Right lung (tissue), 5 donors: ENCODE data around the gene ATP6V1G2. TPM values are rescaled to one million over a fixed set of nuclear protein-coding genes. Genes with fewer than 3 reads are reported as not detected.
"Not testable (repeated sequence)": the region's sequence is repeated elsewhere in the genome, so short reads cannot be mapped to it uniquely, and the experiment has no call there.

Experiments used
- DNase-seq, 2 donors: peaks; one replicate each; pipeline ENCODE4 v3.0.0-alpha.2; 2013
- polyA plus RNA-seq, 5 donors: library from polyadenylated mRNA; unstranded; fragments of 120-200 nt; gene quantifications; one replicate each; pipeline versions ENCODE4 v1.2.1 to v1.2.3, GENCODE V29; 2013; ENCODE audit warnings: inconsistent platforms in 1 of 5, low replicate concordance in 1 of 5; ENCODE audit not compliant: insufficient read length in 5 of 5, insufficient read depth in 1 of 5

ATP6V1G2 gene
- polyA plus RNA-seq, 5 donors: 2.6 to 6.4 (median 4.1) TPM

DNA sequence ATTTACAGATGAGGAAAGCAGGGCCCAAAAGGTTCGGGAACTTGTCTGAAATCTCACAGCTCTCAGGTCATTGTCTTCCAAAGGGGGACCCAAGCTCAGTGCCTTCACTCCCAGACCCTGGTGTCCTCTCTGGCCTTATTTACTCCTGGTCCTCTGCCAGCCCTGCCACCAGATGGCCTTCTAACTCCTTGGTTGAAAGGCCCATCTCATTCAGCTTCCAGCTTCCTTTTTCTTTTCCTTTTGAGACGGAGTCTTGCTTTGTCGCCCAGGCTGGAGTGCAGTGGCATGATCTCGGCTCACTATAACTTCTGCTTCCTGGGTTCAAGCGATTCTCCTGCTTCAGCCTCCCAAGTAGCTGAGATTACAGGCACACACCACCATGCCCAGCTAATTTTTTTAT, 5.0 kb upstream of the ATP6V1G2 start:
- DNase-seq: not testable (repeated sequence)

- no peak for DNase-seq
Observed at GRCh38 chr6:31548544-31548873, 2.1 kb upstream of the ATP6V1G2 start.

DNA sequence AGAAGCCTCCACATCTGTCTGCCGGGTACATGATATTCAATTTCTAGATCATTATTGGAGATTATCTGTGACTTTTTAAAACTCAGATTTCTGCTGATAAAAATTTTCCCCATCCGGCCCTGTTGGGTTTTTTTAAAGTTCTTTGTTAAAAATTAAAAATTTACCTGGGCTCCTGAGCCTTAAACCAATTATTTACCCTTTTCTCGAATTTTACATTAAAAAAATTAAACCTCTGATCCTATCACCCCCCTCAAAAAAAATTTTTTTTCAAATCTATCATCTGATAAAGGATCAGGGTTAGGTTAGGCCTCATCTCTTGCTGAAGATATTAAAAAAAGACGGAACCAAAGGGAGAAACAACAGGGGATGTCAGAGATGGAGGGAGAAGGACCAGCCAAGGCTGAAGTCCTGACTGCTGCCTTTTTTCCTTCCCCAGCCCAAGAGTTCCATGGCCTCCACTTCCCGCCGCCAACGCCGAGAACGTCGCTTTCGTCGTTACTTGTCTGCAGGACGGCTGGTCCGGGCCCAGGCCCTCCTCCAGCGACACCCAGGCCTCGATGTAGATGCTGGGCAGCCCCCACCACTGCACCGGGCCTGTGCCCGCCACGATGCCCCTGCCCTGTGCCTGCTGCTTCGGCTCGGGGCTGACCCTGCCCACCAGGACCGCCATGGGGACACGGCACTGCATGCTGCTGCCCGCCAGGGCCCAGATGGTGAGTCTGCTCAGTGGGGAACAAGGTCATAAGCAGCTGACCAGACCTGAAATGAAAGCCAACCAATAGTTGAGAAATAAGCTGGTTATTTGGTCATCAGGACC, 1.5 kb upstream of the ATP6V1G2 start:
- DNase-seq: no peak

DNA sequence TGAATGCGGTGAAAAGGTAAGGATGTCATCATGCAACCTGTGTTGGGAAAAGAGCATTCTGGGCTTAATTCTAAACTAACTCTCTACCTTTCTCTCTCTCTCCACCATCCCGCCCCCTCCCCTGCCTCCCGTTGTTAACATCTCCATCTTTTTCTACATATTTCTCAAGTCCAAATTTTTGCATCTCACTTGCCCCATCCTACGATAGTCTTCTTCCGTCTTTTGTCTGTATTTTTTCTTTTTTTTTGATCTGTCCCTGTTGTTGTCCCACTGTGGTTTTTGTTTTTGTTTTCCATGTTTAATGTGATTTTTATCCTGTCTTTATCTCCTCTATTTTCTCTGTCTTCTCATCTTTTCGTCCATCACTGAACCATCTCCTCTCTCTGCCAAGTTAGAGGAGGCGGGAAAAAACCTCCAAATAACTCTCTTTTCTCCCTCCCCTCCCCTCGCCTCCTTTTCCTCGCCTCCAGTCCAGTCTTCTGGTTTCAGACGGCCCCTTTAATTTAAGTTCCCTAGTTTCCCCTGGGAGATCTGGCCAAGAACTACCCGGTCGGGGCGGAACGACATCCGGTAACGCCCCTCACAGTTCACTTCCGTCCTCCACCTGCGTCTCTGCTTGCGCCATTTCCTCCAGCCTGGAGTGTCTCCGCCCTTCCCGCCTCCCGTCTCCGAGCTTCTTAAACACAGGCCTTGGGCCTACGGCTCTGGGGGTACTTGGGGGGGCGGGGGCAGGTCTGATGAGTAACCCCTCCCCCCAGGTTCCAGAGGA, 734 bp upstream of the ATP6V1G2 start, which contains the start of gene NFKBIL1:
Gene NFKBIL1, plus strand, starts transcription at position 651 of the 769 bp plus-strand sequence. Its CDS starts 87 bp downstream, at position 738.
- DNase-seq: peak; percentile 95 to 97

GRCh38 chr6:31545291-31545690, 1.1 kb downstream of the ATP6V1G2 start:
- no peak for DNase-seq

DNA sequence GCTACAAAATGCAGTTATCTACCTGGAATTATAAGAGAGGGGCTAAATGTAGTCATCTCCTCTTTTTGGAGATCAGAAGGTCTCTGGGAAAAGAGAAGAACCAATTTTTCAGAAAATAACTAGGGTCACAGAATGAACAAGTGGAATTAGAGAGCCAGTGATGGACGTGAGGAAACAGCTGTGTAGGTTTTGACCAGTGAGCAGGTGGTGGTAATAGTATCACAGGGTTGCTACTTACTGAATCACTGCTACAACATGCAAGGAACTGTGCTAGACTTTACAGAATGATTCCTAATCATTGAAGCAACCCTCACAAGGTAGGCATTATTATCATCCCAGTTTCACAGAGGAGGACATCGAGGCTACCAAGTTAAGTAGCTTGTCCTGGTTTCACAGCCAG, 1.7 kb downstream of the ATP6V1G2 start:
- no peak for DNase-seq

DNA sequence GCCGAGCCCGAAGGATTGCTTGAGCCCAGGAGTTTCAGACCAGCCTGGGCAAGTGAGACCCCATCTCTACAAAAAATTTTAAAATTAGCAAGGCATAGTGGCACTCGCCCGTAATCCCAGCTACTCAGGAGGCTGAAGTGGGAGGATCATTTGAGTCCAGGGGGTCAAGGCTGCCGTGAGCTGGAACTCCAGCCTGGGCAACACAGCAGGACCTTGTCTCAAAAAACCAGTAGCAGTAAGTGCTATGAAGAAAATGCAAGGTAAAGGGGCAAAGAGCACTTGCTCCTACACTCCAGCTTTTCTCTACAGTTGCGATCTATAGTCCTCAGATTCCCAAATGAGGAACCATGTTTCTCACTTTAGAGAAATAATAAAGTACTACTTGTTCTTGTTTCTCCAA, 2.8 kb downstream of the ATP6V1G2 start:
- no peak for DNase-seq

GRCh38 chr6:31541658-31542521, 4.5 kb downstream of the ATP6V1G2 start, which contains the start of gene DDX39B:
TSS of gene DDX39B (minus strand) at chr6:31542003. CDS start at chr6:31540532, 1,471 bp downstream.
- DNase-seq: peak; percentile 97

DNA sequence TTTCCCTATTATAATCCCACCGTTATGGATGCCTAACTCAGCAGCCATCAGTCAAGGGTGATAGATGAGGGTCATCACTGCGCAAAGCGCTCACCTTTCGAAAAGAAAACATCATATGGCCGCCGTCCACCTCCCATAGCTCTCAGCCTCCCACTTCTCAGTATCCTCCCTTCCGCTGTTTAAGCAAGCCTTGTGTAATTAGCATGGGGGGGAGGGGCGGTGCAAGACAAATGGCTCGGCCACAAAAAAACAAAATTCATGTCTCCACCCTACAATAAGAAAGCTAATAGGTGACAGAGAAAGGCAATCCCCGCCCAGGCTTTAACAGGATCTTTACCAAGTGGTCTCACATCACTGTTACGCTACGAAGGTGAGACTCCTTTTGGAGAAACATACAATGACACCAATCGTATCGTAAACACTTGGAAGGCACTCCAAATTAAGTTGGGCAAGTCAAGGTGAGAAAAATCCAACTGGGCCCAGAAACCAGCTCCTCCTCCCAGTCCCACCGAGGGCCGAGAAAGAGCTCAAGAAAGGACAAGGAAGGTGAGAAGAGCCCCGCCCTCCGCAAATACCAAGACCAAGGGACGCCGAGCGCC, 5.2 kb downstream of the ATP6V1G2 start:
- DNase-seq: peak; percentile 35 to 51

DNA sequence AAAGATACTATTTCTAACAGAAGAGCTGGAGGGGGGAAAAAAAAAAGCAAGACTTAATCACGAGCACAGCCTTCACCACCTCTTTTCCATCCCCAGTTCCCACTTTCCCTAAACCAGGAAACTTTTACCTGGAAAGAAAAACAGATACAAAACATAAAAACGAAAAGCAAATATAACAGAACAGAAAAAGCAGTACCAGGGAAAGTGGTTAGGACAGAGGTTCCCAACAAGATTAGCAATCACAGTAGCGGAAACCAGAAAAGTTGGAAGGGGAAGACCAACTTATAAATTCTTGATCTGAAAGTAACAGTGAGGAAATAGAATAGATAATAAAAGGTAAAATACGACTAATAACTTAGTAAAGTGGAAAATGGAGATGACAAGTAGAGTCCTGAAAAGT, 5.8 kb downstream of the ATP6V1G2 start:
- no peak for DNase-seq

DNA sequence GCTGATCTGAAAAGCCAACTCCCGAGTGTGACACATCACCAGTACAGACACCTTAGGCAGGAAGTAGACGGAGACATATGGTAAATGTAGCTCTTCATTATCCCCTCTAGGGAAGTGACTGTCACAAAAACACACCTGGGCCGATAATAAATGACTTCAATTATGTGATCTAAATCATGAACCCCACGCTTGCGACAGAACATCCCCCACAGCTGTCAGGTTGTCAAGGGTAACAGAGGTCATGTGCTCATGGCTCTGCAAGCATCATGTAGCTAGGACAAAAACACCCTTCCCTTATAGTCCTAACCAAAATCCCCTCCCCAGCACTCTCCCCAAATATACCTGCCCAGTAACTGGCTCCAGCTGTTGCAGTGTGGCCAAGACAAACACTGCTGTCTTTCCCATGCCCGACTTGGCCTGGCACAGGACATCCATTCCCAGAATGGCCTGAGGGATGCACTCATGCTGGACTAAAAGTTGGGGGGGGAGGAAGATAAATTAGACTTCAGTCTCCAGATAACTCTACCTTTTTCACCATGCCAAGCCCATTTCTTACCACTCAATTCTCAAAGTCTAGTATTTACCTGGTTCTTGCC, 7.5 kb downstream of the ATP6V1G2 start:
- DNase-seq: no peak

DNA sequence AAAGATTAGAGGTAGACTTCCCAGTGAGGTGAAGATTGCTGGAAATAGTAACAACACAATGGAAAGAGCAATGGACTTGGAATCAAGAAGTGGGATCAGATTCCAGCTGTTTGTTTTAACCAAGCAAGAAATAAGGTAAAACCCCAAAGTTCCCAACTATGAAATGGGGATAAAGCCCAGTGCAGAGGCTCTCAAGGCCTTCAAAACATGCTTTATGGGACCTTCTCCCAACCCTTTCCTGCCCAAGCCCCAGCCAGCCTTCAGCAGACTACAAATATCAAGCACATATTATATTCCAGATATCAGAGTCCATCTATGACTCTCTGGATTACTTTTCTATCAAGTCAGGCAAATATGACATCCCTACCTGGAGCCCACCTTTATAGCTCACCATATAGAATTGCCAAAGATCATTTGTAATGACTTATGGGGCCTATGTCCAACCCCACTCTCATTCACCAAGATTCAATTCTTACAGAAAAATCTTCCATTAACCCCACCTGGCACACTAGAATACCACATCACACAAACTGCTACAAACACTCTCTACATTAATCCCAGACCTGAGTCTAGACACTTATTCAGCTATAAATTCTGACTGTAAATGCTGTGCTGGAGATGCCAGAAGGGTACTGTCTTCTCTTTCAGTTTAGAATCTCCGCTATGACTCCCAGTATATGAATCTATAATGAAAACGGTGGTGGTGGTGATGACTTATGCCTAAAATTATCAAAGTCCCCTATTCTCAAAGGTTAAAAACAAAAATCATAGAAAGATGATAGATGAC, 10.7 kb downstream of the ATP6V1G2 start:
- DNase-seq: no peak

DNA sequence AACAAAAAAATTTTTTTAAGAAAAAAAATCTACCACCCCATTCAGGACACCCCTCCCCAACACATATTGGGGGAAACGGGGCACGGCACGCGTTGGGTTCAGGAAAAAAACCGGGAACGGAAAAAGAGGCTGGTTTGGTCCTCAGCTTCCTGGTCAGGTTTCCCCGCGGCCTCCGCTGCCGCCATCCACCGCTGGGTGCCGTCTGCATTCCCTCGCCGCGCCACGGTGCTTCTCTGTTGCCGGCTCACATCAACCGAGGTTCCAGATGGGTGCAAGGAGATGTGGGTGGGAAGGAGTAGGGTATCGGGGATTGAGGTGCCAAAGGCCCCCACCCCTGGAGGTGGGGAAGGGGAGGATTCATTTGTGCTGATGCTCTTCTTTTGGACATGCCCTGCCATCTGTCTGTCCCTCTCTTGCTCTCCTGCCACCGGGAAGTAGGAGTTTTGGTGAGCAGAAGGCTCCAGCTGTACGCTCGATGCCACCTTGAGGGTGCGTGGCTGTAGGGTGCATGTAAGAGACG, 11.8 kb downstream of the ATP6V1G2 start:
- DNase-seq: no peak

- DNase-seq: no peak
Observed at GRCh38 chr6:31534011-31534410, 12.4 kb downstream of the ATP6V1G2 start.

DNA sequence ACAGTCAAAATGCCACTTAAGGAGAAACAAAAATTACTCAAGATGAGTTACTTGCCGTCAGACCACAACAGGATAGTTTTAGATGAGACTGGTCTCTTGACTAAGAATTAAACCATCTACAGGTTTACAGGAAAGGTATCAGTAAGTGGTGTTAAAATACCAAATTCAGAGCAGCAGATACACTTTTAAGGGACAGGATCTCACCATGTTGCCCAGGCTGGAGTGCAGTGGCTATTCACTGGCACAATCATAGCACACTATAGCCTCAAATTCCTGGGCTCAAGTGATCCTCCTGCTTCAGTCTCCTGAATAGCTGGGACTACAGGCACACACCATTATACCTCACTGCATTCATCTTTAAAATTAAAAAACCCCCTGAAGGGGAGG, 13.0 kb downstream of the ATP6V1G2 start:
- no peak for DNase-seq

- no peak for DNase-seq
Observed at GRCh38 chr6:31532644-31533454, 13.6 kb downstream of the ATP6V1G2 start.

- no peak for DNase-seq
Observed at GRCh38 chr6:31531771-31532643, 14.4 kb downstream of the ATP6V1G2 start.

DNA sequence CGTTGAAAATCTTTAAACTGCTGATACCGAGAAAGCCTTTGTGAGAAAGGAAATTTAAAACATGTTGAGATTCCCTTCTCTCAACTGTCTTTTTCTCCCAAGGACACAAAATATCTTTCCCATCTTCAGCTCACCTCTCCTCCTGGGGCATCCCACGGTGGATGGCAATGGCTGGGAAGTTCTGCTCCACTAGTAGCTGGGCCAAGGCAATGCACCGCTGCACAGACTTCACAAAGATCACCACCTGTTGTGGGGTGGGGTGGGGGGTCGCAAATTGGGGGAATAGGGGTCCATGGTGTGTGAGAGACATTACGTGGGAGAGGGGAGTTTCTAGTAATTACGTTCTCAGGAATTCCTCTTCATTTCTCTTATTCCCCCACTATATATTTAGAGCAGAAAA, 15.2 kb downstream of the ATP6V1G2 start:
- DNase-seq: no peak
